ENCODE data around the gene ZNF230. TPM values are rescaled to one million over a fixed set of nuclear protein-coding genes. Genes with fewer than 3 reads are reported as not detected.

The ZNF230 gene
- polyA plus RNA-seq, 1 donor (not counting 4 experiments of a cell fraction or from before 2014, with no cell fraction given) = 2.9 TPM

DNA sequence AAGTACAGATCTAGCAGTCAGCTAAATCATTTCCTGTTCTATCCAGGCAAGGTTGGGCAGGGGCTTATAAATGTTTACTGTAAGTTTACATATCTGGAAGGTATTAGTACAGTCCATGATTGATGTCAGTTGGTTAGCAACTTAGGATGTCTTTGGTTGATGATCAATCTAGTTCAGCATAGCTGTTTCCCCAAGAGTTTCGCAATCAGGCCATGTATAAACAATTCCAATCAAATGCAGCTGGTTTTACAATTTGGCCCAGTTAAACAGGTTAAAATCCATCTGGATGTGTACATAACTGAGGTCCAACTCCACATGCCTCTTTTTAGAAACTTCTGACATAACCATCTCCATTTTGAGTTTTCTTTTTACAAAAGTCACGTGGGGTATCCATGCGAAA, 44.9 kb upstream of the ZNF230 start:
- Histone ChIP-seq H3K9me1 (ENCODE audit: control insufficient read depth, extremely low read depth, insufficient read depth, low read length) (no peaks in the 10 kb centered on the region), H3K79me2 (ENCODE audit: control insufficient read depth, insufficient read depth, low read length) (no peaks in the 10 kb centered on the region), H3K27ac (ENCODE audit: control insufficient read depth, insufficient read depth, low read length) (no peak overlapping the region), H3K36me3 (ENCODE audit: control insufficient read depth in 2 of 2, extremely low read depth in 1 of 2, insufficient read depth in 2 of 2, low read length in 2 of 2) (no peaks in the 10 kb centered on the region), H3K27me3 (ENCODE audit: control insufficient read depth, extremely low read depth, insufficient read depth, low read length) (no peaks in the 10 kb centered on the region), H3K9ac (ENCODE audit: control insufficient read depth, extremely low read depth, insufficient read depth, low read length) (no peak overlapping the region), H3K4me1 (ENCODE audit: control insufficient read depth, extremely low read depth, insufficient read depth, low read length) (no peaks in the 10 kb centered on the region), H2AFZ (ENCODE audit: control insufficient read depth, low read length) (no peak overlapping the region), H3K4me2 (ENCODE audit: control insufficient read depth, extremely low read depth, insufficient read depth, low read depth, low read length) (no peak overlapping the region), H3K4me3 (ENCODE audit: control insufficient read depth in 2 of 3, extremely low read depth in 1 of 3, insufficient read depth in 2 of 3, low read depth in 1 of 3, low read length in 3 of 3) (no peak overlapping the region), H4K20me1 (ENCODE audit: control insufficient read depth, extremely low read depth, insufficient read depth, low read length) (no peaks in the 10 kb centered on the region), H3K9me3 (ENCODE audit: control insufficient read depth, low read depth, low read length) (peaks cover 14% of the 10 kb centered on the region)
- FAIRE-seq (no peak), DNase-seq (ENCODE audit: low read depth, low spot score) (no peak)
- no peak for TF ChIP-seq EZH2 (IDR thresholded peaks at IDR 0.05; ENCODE audit: low read length)
- TF ChIP-seq, protein P1, sequence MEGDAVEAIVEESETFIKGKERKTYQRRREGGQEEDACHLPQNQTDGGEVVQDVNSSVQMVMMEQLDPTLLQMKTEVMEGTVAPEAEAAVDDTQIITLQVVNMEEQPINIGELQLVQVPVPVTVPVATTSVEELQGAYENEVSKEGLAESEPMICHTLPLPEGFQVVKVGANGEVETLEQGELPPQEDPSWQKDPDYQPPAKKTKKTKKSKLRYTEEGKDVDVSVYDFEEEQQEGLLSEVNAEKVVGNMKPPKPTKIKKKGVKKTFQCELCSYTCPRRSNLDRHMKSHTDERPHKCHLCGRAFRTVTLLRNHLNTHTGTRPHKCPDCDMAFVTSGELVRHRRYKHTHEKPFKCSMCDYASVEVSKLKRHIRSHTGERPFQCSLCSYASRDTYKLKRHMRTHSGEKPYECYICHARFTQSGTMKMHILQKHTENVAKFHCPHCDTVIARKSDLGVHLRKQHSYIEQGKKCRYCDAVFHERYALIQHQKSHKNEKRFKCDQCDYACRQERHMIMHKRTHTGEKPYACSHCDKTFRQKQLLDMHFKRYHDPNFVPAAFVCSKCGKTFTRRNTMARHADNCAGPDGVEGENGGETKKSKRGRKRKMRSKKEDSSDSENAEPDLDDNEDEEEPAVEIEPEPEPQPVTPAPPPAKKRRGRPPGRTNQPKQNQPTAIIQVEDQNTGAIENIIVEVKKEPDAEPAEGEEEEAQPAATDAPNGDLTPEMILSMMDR (optimal IDR thresholded peaks at IDR 0.05 in 1 of 3, IDR thresholded peaks at IDR 0.05 in 1 of 3, conservative IDR thresholded peaks at IDR 0.05 in 1 of 3; ENCODE audit: extremely low read depth in 1 of 3, insufficient read depth in 2 of 3, low read length in 3 of 3) = no peak
- dilution Hi-C loops (cut with MboI; ENCODE audit: extremely low pct_ligation_motif_present, low sequenced_read_pairs) = no loop called here

DNA sequence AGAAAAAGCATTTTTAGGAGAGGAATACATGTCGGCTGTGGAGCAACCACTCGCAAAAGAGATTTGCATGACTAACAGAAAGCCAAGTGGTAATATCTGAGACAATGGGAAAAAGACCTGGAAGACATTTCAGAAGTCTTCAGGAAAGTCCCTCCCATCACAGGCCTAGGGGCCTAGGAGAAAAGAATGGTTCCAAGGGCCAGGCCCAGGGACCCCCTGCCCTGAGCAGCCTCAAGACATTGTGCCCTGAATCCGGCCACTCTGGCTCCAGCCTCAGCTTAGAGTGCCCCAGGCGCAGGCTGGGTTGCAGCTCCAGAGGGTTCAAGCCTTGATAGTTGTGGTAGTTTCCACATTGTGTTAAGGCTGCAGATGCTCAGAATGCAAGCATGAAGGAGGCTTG, 42.3 kb upstream of the ZNF230 start:
- DNase-seq (ENCODE audit: low read depth, low spot score) (no peak), FAIRE-seq (no peak)
- no peaks in the 10 kb centered on the region for H3K79me2 ChIP-seq (ENCODE audit: control insufficient read depth, insufficient read depth, low read length)
- no peak overlapping the region for H2AFZ ChIP-seq (ENCODE audit: control insufficient read depth, low read length)
- no peaks in the 10 kb centered on the region for H4K20me1 ChIP-seq (ENCODE audit: control insufficient read depth, extremely low read depth, insufficient read depth, low read length)
- H3K9ac ChIP-seq (ENCODE audit: control insufficient read depth, extremely low read depth, insufficient read depth, low read length) = no peak overlapping the region
- no peak overlapping the region for H3K27ac ChIP-seq (ENCODE audit: control insufficient read depth, insufficient read depth, low read length)
- no peaks in the 10 kb centered on the region for H3K4me1 ChIP-seq (ENCODE audit: control insufficient read depth, extremely low read depth, insufficient read depth, low read length)
- no peak overlapping the region for H3K4me3 ChIP-seq (ENCODE audit: control insufficient read depth in 2 of 3, extremely low read depth in 1 of 3, insufficient read depth in 2 of 3, low read depth in 1 of 3, low read length in 3 of 3)
- H3K9me3 ChIP-seq (ENCODE audit: control insufficient read depth, low read depth, low read length) = peaks cover 30% of the 10 kb centered on the region
- no peak overlapping the region for H3K4me2 ChIP-seq (ENCODE audit: control insufficient read depth, extremely low read depth, insufficient read depth, low read depth, low read length)
- H3K27me3 ChIP-seq (ENCODE audit: control insufficient read depth, extremely low read depth, insufficient read depth, low read length) = no peaks in the 10 kb centered on the region
- H3K36me3 ChIP-seq (ENCODE audit: control insufficient read depth in 2 of 2, extremely low read depth in 1 of 2, insufficient read depth in 2 of 2, low read length in 2 of 2) = peaks cover 3 to 4% of the 10 kb centered on the region in 2 experiments
- H3K9me1 ChIP-seq (ENCODE audit: control insufficient read depth, extremely low read depth, insufficient read depth, low read length) = no peaks in the 10 kb centered on the region
- dilution Hi-C loops (cut with MboI; ENCODE audit: extremely low pct_ligation_motif_present, low sequenced_read_pairs) = no loop called here
- TF ChIP-seq EZH2 (IDR thresholded peaks at IDR 0.05; ENCODE audit: low read length) = no peak
- TF ChIP-seq, protein P1 (optimal IDR thresholded peaks at IDR 0.05 in 1 of 3, IDR thresholded peaks at IDR 0.05 in 1 of 3, conservative IDR thresholded peaks at IDR 0.05 in 1 of 3; ENCODE audit: extremely low read depth in 1 of 3, insufficient read depth in 2 of 3, low read length in 3 of 3) = no peak

Data from keratinocyte (primary cell).